CD14-positive monocyte (primary cell): ENCODE data around the gene RAB3IP. TPM values are rescaled to one million over a fixed set of nuclear protein-coding genes. Genes with fewer than 3 reads are reported as not detected.

Experiments
- DNase-seq, 3 donors: peaks; one replicate each; pipeline ENCODE4 v3.0.0-alpha.2; 2011 to 2022
- H2AFZ ChIP-seq: 2 replicates; pipeline ENCODE4 v1.6.0; 2012; ENCODE audit warnings: mild to moderate bottlenecking, low read depth, low read length, inconsistent platforms; ENCODE audit not compliant: insufficient read depth, poor library complexity, severe bottlenecking
- H3K27ac ChIP-seq, 2 donors: 1 replicate in 1 of 2; 2 replicates in 1 of 2; pipeline ENCODE4 v1.5.1; 2012 to 2013; ENCODE audit warnings: low read length in 2 of 2, control low read depth in 1 of 2, inconsistent platforms in 1 of 2, low read depth in 1 of 2, mild to moderate bottlenecking in 1 of 2
- H3K27me3 ChIP-seq, 2 donors: one replicate each; pipeline versions ENCODE4 v1.6.0 to v1.6.1; 2011 to 2013; ENCODE audit warnings: low read length in 2 of 2; ENCODE audit not compliant: control insufficient read depth in 2 of 2, insufficient read depth in 2 of 2
- H3K36me3 ChIP-seq, 2 donors: replicated peaks in 1 of 2; 1 replicate in 1 of 2; 2 replicates in 1 of 2; pipeline versions ENCODE4 v1.5.1 to v1.6.1; 2012 to 2013; ENCODE audit warnings: low read length in 2 of 2, control low read depth in 1 of 2, inconsistent platforms in 1 of 2, mild to moderate bottlenecking in 1 of 2; ENCODE audit not compliant: insufficient read depth in 2 of 2, control insufficient read depth in 1 of 2
- H3K4me1 ChIP-seq, 2 donors: 1 replicate in 1 of 2; 2 replicates in 1 of 2; pipeline versions ENCODE4 v1.5.1 to v1.6.1; 2012 to 2013; ENCODE audit warnings: low read length in 2 of 2, control low read depth in 1 of 2, inconsistent platforms in 1 of 2, mild to moderate bottlenecking in 1 of 2, moderate library complexity in 1 of 2; ENCODE audit not compliant: insufficient read depth in 2 of 2, control insufficient read depth in 1 of 2
- H3K4me2 ChIP-seq: replicated peaks from 2 replicates; pipeline ENCODE3; 2012; ENCODE audit warnings: low read length, moderate library complexity, mild to moderate bottlenecking; ENCODE audit not compliant: poor library complexity, severe bottlenecking; ENCODE audit errors: extremely low read depth
- H3K4me3 ChIP-seq, 3 experiments: fragments of 200-600 bp in 1 of 3; sonication (generic) in 1 of 3; replicated peaks in 1 of 3; 1 replicate in 2 of 3; 2 replicates in 1 of 3; pipeline ENCODE4 v1.5.1; 2011 to 2013; ENCODE audit warnings: low read length in 3 of 3, mild to moderate bottlenecking in 3 of 3, control low read depth in 2 of 3, low read depth in 2 of 3, inconsistent platforms in 1 of 3, moderate library complexity in 1 of 3
- H3K79me2 ChIP-seq: 2 replicates; pipeline ENCODE4 v1.6.0; 2012; ENCODE audit warnings: mild to moderate bottlenecking, control low read depth, inconsistent platforms, low read length, moderate library complexity; ENCODE audit not compliant: insufficient read depth
- H3K9ac ChIP-seq: 2 replicates; pipeline ENCODE4 v1.6.0; 2017; ENCODE audit warnings: low read length, mild to moderate bottlenecking; ENCODE audit not compliant: insufficient read depth, poor library complexity, severe bottlenecking
- H3K9me3 ChIP-seq, 2 donors: replicated peaks in 1 of 2; 1 replicate in 1 of 2; 2 replicates in 1 of 2; pipeline versions ENCODE4 v1.5.1 to v1.6.1; 2012 to 2013; ENCODE audit warnings: low read length in 2 of 2, control low read depth in 1 of 2; ENCODE audit not compliant: control insufficient read depth in 1 of 2, insufficient read depth in 1 of 2
- H4K20me1 ChIP-seq: 2 replicates; pipeline ENCODE4 v1.6.0; 2012; ENCODE audit warnings: mild to moderate bottlenecking, low read length, control low read depth, moderate library complexity; ENCODE audit not compliant: insufficient read depth
- H3K27ac Mint-ChIP-seq, 7 donors: one replicate each; pipeline ENCODE4 v1.8.0; 2020; ENCODE audit warnings: mild to moderate bottlenecking in 7 of 7, mixed read lengths in 7 of 7, moderate library complexity in 6 of 7, inconsistent platforms in 2 of 7
- H3K27me3 Mint-ChIP-seq, 3 donors: one replicate each; pipeline ENCODE4 v1.8.0; 2021 to 2022; ENCODE audit warnings: low read depth in 3 of 3, mild to moderate bottlenecking in 3 of 3, mixed read lengths in 3 of 3, moderate library complexity in 3 of 3, inconsistent platforms in 1 of 3
- H3K36me3 Mint-ChIP-seq, 2 donors: one replicate each; pipeline ENCODE4 v1.8.0; 2020; ENCODE audit warnings: mixed read lengths in 2 of 2, inconsistent platforms in 1 of 2, mild to moderate bottlenecking in 1 of 2
- H3K4me1 Mint-ChIP-seq: one replicate; pipeline ENCODE4 v1.8.0; 2020; ENCODE audit warnings: mild to moderate bottlenecking, mixed read lengths
- H3K4me3 Mint-ChIP-seq, 2 donors: one replicate each; pipeline ENCODE4 v1.8.0; 2020; ENCODE audit warnings: mild to moderate bottlenecking in 2 of 2, mixed read lengths in 2 of 2, moderate library complexity in 1 of 2
- H3K9me3 Mint-ChIP-seq, 7 donors: one replicate each; pipeline ENCODE4 v1.8.0; 2020 to 2022; ENCODE audit warnings: mixed read lengths in 7 of 7, mild to moderate bottlenecking in 6 of 7, moderate library complexity in 6 of 7, inconsistent platforms in 2 of 7
- WGBS: methylation state at CpG from one replicate; pipeline ENCODE4 v1.1.5; 2013; ENCODE audit warnings: missing lambda C conversion rate; ENCODE audit not compliant: insufficient coverage; 5-methylcytosine and 5-hydroxymethylcytosine counted together
- intact Hi-C, 2 donors: fragments of 100-400 bp; cut with micrococcal nuclease; formaldehyde crosslinking; loops; one replicate each; pipeline versions ENCODE4 v1.15.0 to v1.15.1; 2023
- polyA plus RNA-seq, 3 donors: library from polyadenylated mRNA; depleted of rRNA in 1 of 3; unstranded in 2 of 3; stranded (reverse) in 1 of 3; fragments of 300-500 nt in 2 of 3; fragments of >200 nt in 1 of 3; fragmentation: Illumina TruSeq in 2 of 3; gene quantifications; 1 replicate in 2 of 3; 2 replicates in 1 of 3; pipeline ENCODE4 v1.2.3, GENCODE V29; 2012 to 2021
- TF ChIP-seq, protein P1 (sequence below): fragments of 200-600 bp; IDR thresholded peaks from one replicate; pipeline ENCODE4 v1.8.0; 2022; ENCODE audit warnings: antibody characterized with exemption, mild to moderate bottlenecking

RAB3IP gene
- polyA plus RNA-seq, 3 donors, result 8.2 to 14.8 (median 9.4) TPM

GRCh38 chr12:69837657-69838415 is 99.2 kb downstream of the RAB3IP start:
- no peaks in the 10 kb centered on the region for H3K36me3 Mint-ChIP-seq
- no peak for DNase-seq
- Histone ChIP-seq H3K79me2 (no peaks in the 10 kb centered on the region), H3K27ac (no peak overlapping the region), H3K36me3 (no peaks in the 10 kb centered on the region), H3K9ac (no peak overlapping the region), H3K27me3 (no peaks in the 10 kb centered on the region), H3K9me3 (no peaks in the 10 kb centered on the region), H3K4me2 (no peak overlapping the region), H2AFZ (no peak overlapping the region), H3K4me3 (no peak overlapping the region), H3K4me1 (no peaks in the 10 kb centered on the region), H4K20me1 (no peaks in the 10 kb centered on the region)
- peak overlapping the region in 1 of 7 donors; percentile 46 for H3K27ac Mint-ChIP-seq
- 90% methylated on average over 2 of the region's 4 CpGs for whole genome bisulfite sequencing
- peaks cover 0 to 2% (median 0%) of the 10 kb centered on the region in 7 donors for H3K9me3 Mint-ChIP-seq
- intact Hi-C loops, result no loop called here
- TF ChIP-seq, protein P1, sequence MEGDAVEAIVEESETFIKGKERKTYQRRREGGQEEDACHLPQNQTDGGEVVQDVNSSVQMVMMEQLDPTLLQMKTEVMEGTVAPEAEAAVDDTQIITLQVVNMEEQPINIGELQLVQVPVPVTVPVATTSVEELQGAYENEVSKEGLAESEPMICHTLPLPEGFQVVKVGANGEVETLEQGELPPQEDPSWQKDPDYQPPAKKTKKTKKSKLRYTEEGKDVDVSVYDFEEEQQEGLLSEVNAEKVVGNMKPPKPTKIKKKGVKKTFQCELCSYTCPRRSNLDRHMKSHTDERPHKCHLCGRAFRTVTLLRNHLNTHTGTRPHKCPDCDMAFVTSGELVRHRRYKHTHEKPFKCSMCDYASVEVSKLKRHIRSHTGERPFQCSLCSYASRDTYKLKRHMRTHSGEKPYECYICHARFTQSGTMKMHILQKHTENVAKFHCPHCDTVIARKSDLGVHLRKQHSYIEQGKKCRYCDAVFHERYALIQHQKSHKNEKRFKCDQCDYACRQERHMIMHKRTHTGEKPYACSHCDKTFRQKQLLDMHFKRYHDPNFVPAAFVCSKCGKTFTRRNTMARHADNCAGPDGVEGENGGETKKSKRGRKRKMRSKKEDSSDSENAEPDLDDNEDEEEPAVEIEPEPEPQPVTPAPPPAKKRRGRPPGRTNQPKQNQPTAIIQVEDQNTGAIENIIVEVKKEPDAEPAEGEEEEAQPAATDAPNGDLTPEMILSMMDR, result no peak
- no peaks in the 10 kb centered on the region for H3K4me1 Mint-ChIP-seq
- no peak overlapping the region for H3K4me3 Mint-ChIP-seq
- H3K27me3 Mint-ChIP-seq, result peaks cover 0 to 12% (median 4%) of the 10 kb centered on the region in 3 donors

GRCh38 chr12:69840727-69841126 is 102.1 kb downstream of the RAB3IP start:
- Mint-ChIP-seq H3K36me3 (no peaks in the 10 kb centered on the region), H3K27ac (no peak overlapping the region), H3K27me3 (peaks cover 0 to 14% (median 4%) of the 10 kb centered on the region in 3 donors), H3K4me1 (no peaks in the 10 kb centered on the region), H3K4me3 (no peak overlapping the region), H3K9me3 (peaks cover 0 to 2% (median 0%) of the 10 kb centered on the region in 7 donors)
- WGBS, result no CpG with 5 or more reads among the region's 3 CpGs
- H4K20me1 ChIP-seq, result no peaks in the 10 kb centered on the region
- no peaks in the 10 kb centered on the region for H3K79me2 ChIP-seq
- no peak overlapping the region for H3K4me3 ChIP-seq
- no peak overlapping the region for H3K4me2 ChIP-seq
- H3K27ac ChIP-seq, result no peak overlapping the region
- no peaks in the 10 kb centered on the region for H3K27me3 ChIP-seq
- TF ChIP-seq, protein P1, result no peak
- no peaks in the 10 kb centered on the region for H3K36me3 ChIP-seq
- H2AFZ ChIP-seq, result no peak overlapping the region
- H3K9ac ChIP-seq, result no peak overlapping the region
- no peak for DNase-seq
- H3K4me1 ChIP-seq, result no peaks in the 10 kb centered on the region
- H3K9me3 ChIP-seq, result no peaks in the 10 kb centered on the region
- intact Hi-C loops, result no loop called here
